Measurements from ENCODE around the gene KCNA10. TPM values are rescaled to one million over a fixed set of nuclear protein-coding genes. Genes with fewer than 3 reads are reported as not detected.

Gene KCNA10
- total and polyA plus RNA-seq, 4 donors, result not detected

GRCh38 chr1:110554871-110555801 lies 36.2 kb upstream of the KCNA10 start:
- Histone ChIP-seq H3K4me1 (ENCODE audit: control insufficient read depth in 1 of 2, insufficient read depth in 2 of 2, low read length in 2 of 2) (no peaks in the 10 kb centered on the region), H3K9me3 (ENCODE audit: control insufficient read depth, low read length) (no peaks in the 10 kb centered on the region), H3K27me3 (ENCODE audit: control insufficient read depth in 1 of 2, insufficient read depth in 2 of 2, low read length in 1 of 2) (no peaks in the 10 kb centered on the region), H3K4me3 (ENCODE audit: low read length in 2 of 2) (no peak overlapping the region), H3K36me3 (ENCODE audit: control insufficient read depth in 1 of 2, insufficient read depth in 2 of 2, low read length in 1 of 2) (no peaks in the 10 kb centered on the region), H3K27ac (ENCODE audit: low read depth in 1 of 2, low read length in 2 of 2) (no peak overlapping the region)
- 9 to 14% methylated on average over 34 to 53 of the region's 53 CpGs for WGBS, 2 donors
- intact Hi-C loops (cut with DNase I), result loop anchor here (2.0 to 5.0 kb wide), 2 partner anchors 60 to 62 kb away; no protein-coding TSS in a partner anchor
- ATAC-seq (ENCODE audit: low FRiP score), result peak; percentile 89
- DNase-seq, result peak; percentile 68 to 89

DNA sequence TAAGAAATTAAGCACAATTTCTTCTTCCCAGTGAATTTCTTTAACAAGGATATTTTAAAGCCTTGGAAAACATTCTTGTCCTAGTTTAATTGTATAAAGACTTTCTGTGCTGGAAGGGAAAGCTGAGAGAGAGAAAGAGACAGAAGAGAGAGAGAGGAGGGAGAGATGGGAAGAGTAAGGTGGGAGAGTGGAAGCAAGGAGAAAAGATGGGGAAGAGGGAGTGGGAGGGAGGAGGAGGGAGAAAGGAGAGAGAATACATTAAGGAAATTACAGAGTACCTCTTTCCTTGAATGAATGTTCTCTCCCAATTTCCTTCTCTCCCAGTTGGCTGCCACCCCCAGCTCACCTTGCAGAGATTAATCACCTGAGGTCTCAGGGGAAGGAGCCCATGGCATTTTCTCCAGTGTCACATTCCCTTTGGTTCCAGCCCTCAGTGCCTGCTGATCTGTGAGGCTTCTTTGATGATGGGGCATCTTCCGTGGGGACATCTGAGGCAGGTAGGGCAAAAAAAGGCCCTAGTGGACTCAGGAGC lies 32.4 kb upstream of the KCNA10 start:
- no peaks in the 10 kb centered on the region for H3K27me3 ChIP-seq (ENCODE audit: control insufficient read depth in 1 of 2, insufficient read depth in 2 of 2, low read length in 1 of 2)
- DNase-seq (no peak), ATAC-seq (ENCODE audit: low FRiP score) (no peak)
- no peak overlapping the region for H3K4me3 ChIP-seq (ENCODE audit: low read length in 2 of 2)
- no peak overlapping the region for H3K27ac ChIP-seq (ENCODE audit: low read depth in 1 of 2, low read length in 2 of 2)
- H3K9me3 ChIP-seq (ENCODE audit: control insufficient read depth, low read length), result no peaks in the 10 kb centered on the region
- intact Hi-C loops (cut with DNase I), result no loop called here
- H3K4me1 ChIP-seq (ENCODE audit: control insufficient read depth in 1 of 2, insufficient read depth in 2 of 2, low read length in 2 of 2), result no peaks in the 10 kb centered on the region
- 83 to 95% methylated on average over 1 of the region's 1 CpG for WGBS, 2 donors
- H3K36me3 ChIP-seq (ENCODE audit: control insufficient read depth in 1 of 2, insufficient read depth in 2 of 2, low read length in 1 of 2), result no peaks in the 10 kb centered on the region

GRCh38 chr1:110549831-110550230 lies 30.9 kb upstream of the KCNA10 start:
- intact Hi-C loops (cut with DNase I), result no loop called here
- Histone ChIP-seq H3K27ac (ENCODE audit: low read depth in 1 of 2, low read length in 2 of 2) (no peak overlapping the region), H3K27me3 (ENCODE audit: control insufficient read depth in 1 of 2, insufficient read depth in 2 of 2, low read length in 1 of 2) (no peaks in the 10 kb centered on the region), H3K4me3 (ENCODE audit: low read length in 2 of 2) (no peak overlapping the region), H3K4me1 (ENCODE audit: control insufficient read depth in 1 of 2, insufficient read depth in 2 of 2, low read length in 2 of 2) (no peaks in the 10 kb centered on the region), H3K36me3 (ENCODE audit: control insufficient read depth in 1 of 2, insufficient read depth in 2 of 2, low read length in 1 of 2) (no peaks in the 10 kb centered on the region), H3K9me3 (ENCODE audit: control insufficient read depth, low read length) (no peaks in the 10 kb centered on the region)
- WGBS, 2 donors, result 67 to 75% methylated on average over 2 of the region's 2 CpGs
- DNase-seq (no peak), ATAC-seq (ENCODE audit: low FRiP score) (no peak)

DNA sequence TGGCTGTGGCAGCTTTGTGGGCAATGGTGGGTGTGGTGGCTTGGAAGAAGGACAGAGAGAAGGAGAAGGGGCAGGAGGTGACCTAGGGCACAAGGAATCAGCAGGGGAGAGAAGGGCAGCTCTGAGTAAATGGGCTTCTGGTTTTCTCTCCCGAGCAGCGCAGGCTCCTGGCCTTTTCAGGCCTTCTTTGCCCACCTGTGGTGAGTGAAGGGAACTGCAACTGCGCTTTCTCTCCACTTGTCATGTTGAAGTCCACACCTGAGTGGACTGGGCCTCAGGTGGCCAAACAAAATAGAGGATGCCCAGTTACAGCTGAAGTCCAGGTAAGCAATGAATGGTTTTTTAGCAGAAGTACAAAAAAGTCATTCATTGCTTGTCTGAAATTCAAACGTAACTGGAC lies 29.4 kb upstream of the KCNA10 start:
- 59 to 81% methylated on average over 4 of the region's 4 CpGs for WGBS, 2 donors

GRCh38 chr1:110547017-110547416 lies 28.0 kb upstream of the KCNA10 start:
- WGBS, 2 donors, result 57 to 66% methylated on average over 2 of the region's 2 CpGs
- intact Hi-C loops (cut with DNase I), result no loop called here
- no peak overlapping the region for H3K4me3 ChIP-seq (ENCODE audit: low read length in 2 of 2)
- DNase-seq, result no peak
- no peak overlapping the region for H3K27ac ChIP-seq (ENCODE audit: low read depth in 1 of 2, low read length in 2 of 2)
- H3K27me3 ChIP-seq (ENCODE audit: control insufficient read depth in 1 of 2, insufficient read depth in 2 of 2, low read length in 1 of 2), result no peaks in the 10 kb centered on the region
- H3K4me1 ChIP-seq (ENCODE audit: control insufficient read depth in 1 of 2, insufficient read depth in 2 of 2, low read length in 2 of 2), result no peaks in the 10 kb centered on the region
- H3K9me3 ChIP-seq (ENCODE audit: control insufficient read depth, low read length), result no peaks in the 10 kb centered on the region
- no peak for ATAC-seq (ENCODE audit: low FRiP score)
- no peaks in the 10 kb centered on the region for H3K36me3 ChIP-seq (ENCODE audit: control insufficient read depth in 1 of 2, insufficient read depth in 2 of 2, low read length in 1 of 2)

More for the DNA sequence above, 29.4 kb upstream of the KCNA10 start:
- no peaks in the 10 kb centered on the region for H3K4me1 ChIP-seq (ENCODE audit: control insufficient read depth in 1 of 2, insufficient read depth in 2 of 2, low read length in 2 of 2)
- intact Hi-C loops (cut with DNase I), result no loop called here
- no peak overlapping the region for H3K27ac ChIP-seq (ENCODE audit: low read depth in 1 of 2, low read length in 2 of 2)
- no peak overlapping the region for H3K4me3 ChIP-seq (ENCODE audit: low read length in 2 of 2)
- DNase-seq (no peak), ATAC-seq (ENCODE audit: low FRiP score) (no peak)
- H3K36me3 ChIP-seq (ENCODE audit: control insufficient read depth in 1 of 2, insufficient read depth in 2 of 2, low read length in 1 of 2), result no peaks in the 10 kb centered on the region
- H3K27me3 ChIP-seq (ENCODE audit: control insufficient read depth in 1 of 2, insufficient read depth in 2 of 2, low read length in 1 of 2), result no peaks in the 10 kb centered on the region
- H3K9me3 ChIP-seq (ENCODE audit: control insufficient read depth, low read length), result no peaks in the 10 kb centered on the region

DNA sequence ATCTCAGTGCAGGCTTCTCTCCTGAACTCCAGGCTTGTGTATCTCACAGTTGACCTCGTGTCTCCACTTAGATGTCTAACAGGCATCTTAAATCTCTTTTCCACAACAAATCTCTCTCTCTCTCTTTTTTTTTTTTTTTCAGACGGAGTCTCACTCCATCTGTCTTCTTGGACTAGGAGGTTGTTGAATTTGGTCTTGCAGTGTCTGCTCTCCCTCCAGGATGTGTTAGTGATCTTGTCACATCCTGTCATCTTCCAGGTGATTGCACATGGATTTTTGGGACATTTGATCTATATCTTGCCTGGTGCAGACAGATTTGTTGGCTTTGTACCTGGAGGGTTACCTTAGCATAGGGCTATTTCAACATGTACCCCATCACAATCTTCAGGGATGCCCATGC lies 26.5 kb upstream of the KCNA10 start:
- intact Hi-C loops (cut with DNase I), result no loop called here
- WGBS, 2 donors, result 46 to 49% methylated on average over 2 of the region's 2 CpGs
- no peaks in the 10 kb centered on the region for H3K4me1 ChIP-seq (ENCODE audit: control insufficient read depth in 1 of 2, insufficient read depth in 2 of 2, low read length in 2 of 2)

DNA sequence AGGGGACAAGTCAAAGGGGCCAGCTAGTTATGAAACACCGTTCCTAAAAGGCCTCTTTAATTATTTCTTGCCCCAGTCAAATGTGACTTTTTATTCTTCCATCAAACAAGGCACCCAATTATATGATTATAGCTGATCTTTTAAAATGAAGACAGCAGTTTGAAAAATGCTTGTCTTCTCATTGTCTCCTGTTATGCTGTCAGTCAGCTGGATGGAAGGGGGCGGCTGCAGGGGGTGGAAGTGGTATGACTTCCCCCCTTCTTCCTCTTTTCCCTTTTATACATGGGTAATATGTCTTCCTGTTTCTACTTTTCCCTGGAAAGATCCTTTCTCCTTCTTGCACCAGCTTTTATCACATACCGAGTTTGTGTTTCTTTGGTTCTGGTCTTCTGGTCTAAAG lies 25.8 kb upstream of the KCNA10 start:
- H3K4me3 ChIP-seq (ENCODE audit: low read length in 2 of 2), result no peak overlapping the region
- no peaks in the 10 kb centered on the region for H3K9me3 ChIP-seq (ENCODE audit: control insufficient read depth, low read length)
- ATAC-seq (ENCODE audit: low FRiP score), result no peak
- no peaks in the 10 kb centered on the region for H3K27me3 ChIP-seq (ENCODE audit: control insufficient read depth in 1 of 2, insufficient read depth in 2 of 2, low read length in 1 of 2)
- no peaks in the 10 kb centered on the region for H3K36me3 ChIP-seq (ENCODE audit: control insufficient read depth in 1 of 2, insufficient read depth in 2 of 2, low read length in 1 of 2)
- intact Hi-C loops (cut with DNase I), result no loop called here
- DNase-seq, result no peak
- no peaks in the 10 kb centered on the region for H3K4me1 ChIP-seq (ENCODE audit: control insufficient read depth in 1 of 2, insufficient read depth in 2 of 2, low read length in 2 of 2)
- WGBS, 2 donors, result 60 to 64% methylated on average over 3 of the region's 3 CpGs
- no peak overlapping the region for H3K27ac ChIP-seq (ENCODE audit: low read depth in 1 of 2, low read length in 2 of 2)

More for the DNA sequence above, 26.5 kb upstream of the KCNA10 start:
- DNase-seq (no peak), ATAC-seq (ENCODE audit: low FRiP score) (no peak)
- Histone ChIP-seq H3K9me3 (ENCODE audit: control insufficient read depth, low read length) (no peaks in the 10 kb centered on the region), H3K27me3 (ENCODE audit: control insufficient read depth in 1 of 2, insufficient read depth in 2 of 2, low read length in 1 of 2) (no peaks in the 10 kb centered on the region), H3K27ac (ENCODE audit: low read depth in 1 of 2, low read length in 2 of 2) (no peak overlapping the region), H3K36me3 (ENCODE audit: control insufficient read depth in 1 of 2, insufficient read depth in 2 of 2, low read length in 1 of 2) (no peaks in the 10 kb centered on the region), H3K4me3 (ENCODE audit: low read length in 2 of 2) (no peak overlapping the region)

DNA sequence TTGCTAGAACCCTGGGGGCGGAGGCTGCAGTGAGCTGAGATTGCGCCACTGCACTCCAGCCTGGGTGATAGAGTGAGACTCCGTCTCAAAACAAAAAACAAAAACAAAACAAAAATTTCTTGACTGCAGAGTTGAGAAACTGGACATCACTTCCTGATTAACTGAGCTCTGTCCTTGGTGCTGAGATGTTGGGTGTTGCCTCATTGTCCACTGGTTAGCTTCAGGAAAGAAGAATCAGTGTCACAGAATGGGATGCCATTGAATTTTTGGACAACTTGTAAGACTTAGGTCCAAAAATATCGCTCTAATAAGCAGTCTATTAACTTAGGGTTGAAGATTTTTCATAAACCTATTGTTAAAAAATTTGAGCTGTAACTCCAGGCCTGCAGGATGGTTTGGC lies 23.8 kb upstream of the KCNA10 start:
- no peaks in the 10 kb centered on the region for H3K4me1 ChIP-seq (ENCODE audit: control insufficient read depth in 1 of 2, insufficient read depth in 2 of 2, low read length in 2 of 2)
- H3K36me3 ChIP-seq (ENCODE audit: control insufficient read depth in 1 of 2, insufficient read depth in 2 of 2, low read length in 1 of 2), result no peaks in the 10 kb centered on the region
- no peaks in the 10 kb centered on the region for H3K9me3 ChIP-seq (ENCODE audit: control insufficient read depth, low read length)
- 44 to 54% methylated on average over 4 of the region's 4 CpGs for WGBS, 2 donors
- DNase-seq, result no peak
- H3K4me3 ChIP-seq (ENCODE audit: low read length in 2 of 2), result no peak overlapping the region
- no peak overlapping the region for H3K27ac ChIP-seq (ENCODE audit: low read depth in 1 of 2, low read length in 2 of 2)
- no peak for ATAC-seq (ENCODE audit: low FRiP score)
- no peaks in the 10 kb centered on the region for H3K27me3 ChIP-seq (ENCODE audit: control insufficient read depth in 1 of 2, insufficient read depth in 2 of 2, low read length in 1 of 2)
- intact Hi-C loops (cut with DNase I), result no loop called here

DNA sequence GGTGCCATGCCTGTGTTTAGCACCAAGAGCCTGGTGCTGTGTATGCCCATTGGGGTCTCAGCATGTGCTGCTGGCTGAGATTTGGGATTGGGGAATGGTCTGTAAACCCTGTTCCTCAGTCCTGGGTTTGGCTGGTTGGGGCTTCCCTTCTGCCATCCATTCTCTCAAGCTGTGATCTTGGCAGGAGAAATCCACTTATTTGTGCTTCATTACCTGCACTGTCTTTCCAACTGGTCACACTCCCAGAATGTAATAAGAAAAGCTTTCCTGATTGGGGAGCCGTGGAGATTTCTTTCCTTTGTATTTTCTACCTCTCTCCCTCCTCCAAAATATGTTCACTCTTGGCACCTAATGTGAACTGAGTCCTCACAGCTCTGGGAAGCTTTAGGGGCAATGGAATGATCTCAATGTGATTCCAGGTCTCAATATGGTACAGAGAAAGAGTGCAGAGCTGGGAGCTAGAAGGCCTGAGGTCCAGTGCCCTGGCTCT lies 23.0 kb upstream of the KCNA10 start:
- Histone ChIP-seq H3K27ac (ENCODE audit: low read depth in 1 of 2, low read length in 2 of 2) (no peak overlapping the region), H3K9me3 (ENCODE audit: control insufficient read depth, low read length) (no peaks in the 10 kb centered on the region), H3K4me1 (ENCODE audit: control insufficient read depth in 1 of 2, insufficient read depth in 2 of 2, low read length in 2 of 2) (no peaks in the 10 kb centered on the region), H3K36me3 (ENCODE audit: control insufficient read depth in 1 of 2, insufficient read depth in 2 of 2, low read length in 1 of 2) (no peaks in the 10 kb centered on the region), H3K4me3 (ENCODE audit: low read length in 2 of 2) (no peak overlapping the region), H3K27me3 (ENCODE audit: control insufficient read depth in 1 of 2, insufficient read depth in 2 of 2, low read length in 1 of 2) (no peaks in the 10 kb centered on the region)
- 32 to 45% methylated on average over 1 of the region's 1 CpG for WGBS, 2 donors
- ATAC-seq (ENCODE audit: low FRiP score) (no peak), DNase-seq (no peak)
- intact Hi-C loops (cut with DNase I), result no loop called here

All from aorta (tissue), 5 donors.